Sigmoid colon (tissue), 4 donors: Measurements from ENCODE around the gene DIP2B.

ENCODE experiments used
- EP300 ChIP-seq, 4 donors: sonication (generic); formaldehyde crosslinking; IDR thresholded peaks; one replicate each; pipeline ENCODE4 v1.6.1; 2017; ENCODE audit warnings: antibody characterized with exemption in 4 of 4
- POLR2A ChIP-seq, 2 donors: fragments of 450-650 bp; IDR thresholded peaks; one replicate each; pipeline ENCODE4 v1.6.1; 2016; ENCODE audit warnings: antibody characterized with exemption in 2 of 2, mild to moderate bottlenecking in 2 of 2, moderate library complexity in 2 of 2
- POLR2AphosphoS5 ChIP-seq, 4 donors: sonication (generic); formaldehyde crosslinking; IDR thresholded peaks; one replicate each; pipeline ENCODE4 v1.6.1; 2017; ENCODE audit warnings: antibody characterized with exemption in 4 of 4
- TF ChIP-seq, protein P1 (sequence below), 4 experiments: fragments of 450-650 bp in 3 of 4; fragments of 200-600 bp in 1 of 4; IDR thresholded peaks; one replicate each; pipeline ENCODE4 v1.5.1; 2016 to 2019; ENCODE audit warnings: antibody characterized with exemption in 4 of 4, mild to moderate bottlenecking in 3 of 4, moderate library complexity in 2 of 4

GRCh38 chr12:50524621-50525020 is 19.8 kb downstream of the DIP2B start:
- TF ChIP-seq, protein P1, sequence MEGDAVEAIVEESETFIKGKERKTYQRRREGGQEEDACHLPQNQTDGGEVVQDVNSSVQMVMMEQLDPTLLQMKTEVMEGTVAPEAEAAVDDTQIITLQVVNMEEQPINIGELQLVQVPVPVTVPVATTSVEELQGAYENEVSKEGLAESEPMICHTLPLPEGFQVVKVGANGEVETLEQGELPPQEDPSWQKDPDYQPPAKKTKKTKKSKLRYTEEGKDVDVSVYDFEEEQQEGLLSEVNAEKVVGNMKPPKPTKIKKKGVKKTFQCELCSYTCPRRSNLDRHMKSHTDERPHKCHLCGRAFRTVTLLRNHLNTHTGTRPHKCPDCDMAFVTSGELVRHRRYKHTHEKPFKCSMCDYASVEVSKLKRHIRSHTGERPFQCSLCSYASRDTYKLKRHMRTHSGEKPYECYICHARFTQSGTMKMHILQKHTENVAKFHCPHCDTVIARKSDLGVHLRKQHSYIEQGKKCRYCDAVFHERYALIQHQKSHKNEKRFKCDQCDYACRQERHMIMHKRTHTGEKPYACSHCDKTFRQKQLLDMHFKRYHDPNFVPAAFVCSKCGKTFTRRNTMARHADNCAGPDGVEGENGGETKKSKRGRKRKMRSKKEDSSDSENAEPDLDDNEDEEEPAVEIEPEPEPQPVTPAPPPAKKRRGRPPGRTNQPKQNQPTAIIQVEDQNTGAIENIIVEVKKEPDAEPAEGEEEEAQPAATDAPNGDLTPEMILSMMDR (IDR thresholded peaks at IDR 0.05), result no peak
- TF ChIP-seq POLR2A (IDR thresholded peaks at IDR 0.05) (no peak), POLR2AphosphoS5 (IDR thresholded peaks at IDR 0.05) (no peak), EP300 (IDR thresholded peaks at IDR 0.05) (no peak)
